DOHH2 (cell line): ENCODE data around the gene RPL41.

Experiments used
- H3F3A ChIP-seq: fragments of 200-600 bp; sonication (generic), shearing (Covaris generic); 2 replicates; pipeline ENCODE4 v1.6.0; 2016; ENCODE audit warnings: antibody characterized with exemption, mild to moderate bottlenecking; ENCODE audit not compliant: control insufficient read depth, insufficient read depth
- H3K27ac ChIP-seq: fragments of 200-600 bp; sonication (generic); 2 replicates; pipeline ENCODE4 v1.5.1; 2014; ENCODE audit warnings: low read depth, mild to moderate bottlenecking, low read length, moderate library complexity
- H3K27me3 ChIP-seq: fragments of 200-600 bp; sonication (generic); 2 replicates; pipeline ENCODE4 v1.6.1; 2014; ENCODE audit warnings: mild to moderate bottlenecking, low read length, mixed read lengths; ENCODE audit not compliant: control insufficient read depth
- H3K36me3 ChIP-seq: fragments of 200-600 bp; sonication (generic); 2 replicates; pipeline ENCODE4 v1.6.1; 2014; ENCODE audit warnings: mild to moderate bottlenecking, low read length, moderate library complexity, mixed read lengths; ENCODE audit not compliant: control insufficient read depth
- H3K4me1 ChIP-seq: fragments of 200-600 bp; sonication (generic); 2 replicates; pipeline ENCODE4 v1.6.1; 2014; ENCODE audit warnings: mild to moderate bottlenecking, low read length, mixed read lengths; ENCODE audit not compliant: control insufficient read depth
- H3K4me2 ChIP-seq: fragments of 200-600 bp; sonication (generic); 2 replicates; pipeline ENCODE4 v1.6.0; 2014; ENCODE audit warnings: mild to moderate bottlenecking, low read length, moderate library complexity
- H3K4me3 ChIP-seq: fragments of 200-600 bp; sonication (generic); 2 replicates; pipeline ENCODE4 v1.5.1; 2014; ENCODE audit warnings: mild to moderate bottlenecking, low read length, mixed read lengths
- H3K79me2 ChIP-seq: fragments of 200-600 bp; sonication (generic); 2 replicates; pipeline ENCODE4 v1.6.1; 2014; ENCODE audit warnings: mild to moderate bottlenecking, low read length, mixed read lengths; ENCODE audit not compliant: control insufficient read depth
- H3K9me2 ChIP-seq: fragments of 200-600 bp; sonication (generic); replicated peaks from 2 replicates; pipeline ENCODE4 v1.6.1; 2014; ENCODE audit warnings: mild to moderate bottlenecking, low read length, mixed read lengths; ENCODE audit not compliant: control insufficient read depth
- H3K9me3 ChIP-seq: fragments of 200-600 bp; sonication (generic); 2 replicates; pipeline ENCODE4 v1.6.1; 2014; ENCODE audit warnings: antibody characterized with exemption, low read length, mixed read lengths; ENCODE audit not compliant: control insufficient read depth, insufficient read depth
- H4K20me1 ChIP-seq: fragments of 200-600 bp; sonication (generic); 2 replicates; pipeline ENCODE4 v1.6.0; 2014; ENCODE audit warnings: low read depth, mild to moderate bottlenecking, antibody characterized with exemption, low read length, moderate library complexity; ENCODE audit not compliant: control insufficient read depth, insufficient read depth
- EZH2phosphoT487 ChIP-seq: fragments of 200-600 bp; sonication (generic); IDR thresholded peaks from 2 replicates; pipeline ENCODE4 v1.6.1; 2017; ENCODE audit warnings: borderline replicate concordance, mild to moderate bottlenecking, antibody characterized with exemption, low read length, moderate library complexity, mixed read lengths
- TF ChIP-seq, protein P1 (sequence below): fragments of 200-600 bp; sonication (generic); IDR thresholded peaks from one replicate; pipeline ENCODE4 v1.5.1; 2014; ENCODE audit warnings: antibody characterized with exemption, mild to moderate bottlenecking, low read depth, low read length; ENCODE audit not compliant: poor library complexity, severe bottlenecking

The RPL41 gene

DNA sequence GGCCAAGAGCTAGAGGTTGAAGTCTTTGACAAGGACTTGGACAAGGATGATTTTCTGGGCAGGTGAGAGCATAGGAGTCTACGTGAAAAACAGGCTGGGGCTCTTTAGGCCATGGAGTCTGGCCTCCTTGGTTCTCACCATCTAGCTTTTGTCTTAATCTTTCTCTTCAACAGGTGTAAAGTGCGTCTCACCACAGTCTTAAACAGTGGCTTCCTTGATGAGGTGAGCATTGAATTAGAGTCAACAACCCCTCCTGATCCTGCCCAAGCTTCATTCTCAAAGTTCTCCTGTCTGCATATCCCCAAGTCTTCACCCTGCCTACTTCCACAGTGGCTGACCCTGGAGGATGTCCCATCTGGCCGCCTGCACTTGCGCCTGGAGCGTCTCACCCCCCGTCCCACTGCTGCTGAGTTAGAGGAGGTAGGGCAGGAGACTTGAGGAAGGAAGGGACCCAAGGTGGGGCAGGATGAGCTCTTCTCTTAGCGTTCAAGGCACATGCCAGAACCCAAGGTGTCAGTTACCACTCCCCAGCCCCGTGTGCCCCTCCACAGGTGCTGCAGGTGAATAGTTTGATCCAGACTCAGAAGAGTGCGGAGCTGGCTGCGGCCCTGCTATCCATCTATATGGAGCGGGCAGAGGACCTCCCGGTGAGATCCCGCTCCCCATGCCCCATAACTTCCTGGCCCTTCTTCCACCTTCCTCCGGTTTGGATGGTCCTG is 21.6 kb downstream of the RPL41 start:
- peaks cover 79% of the 10 kb centered on the region for H3K36me3 ChIP-seq

GRCh38 chr12:56141946-56142784 is 25.7 kb downstream of the RPL41 start:
- H3K79me2 ChIP-seq = no peaks in the 10 kb centered on the region
- no peak overlapping the region for H3K27ac ChIP-seq
- no peaks in the 10 kb centered on the region for H4K20me1 ChIP-seq
- peaks cover 15% of the 10 kb centered on the region for H3F3A ChIP-seq
- no peaks in the 10 kb centered on the region for H3K9me3 ChIP-seq
- H3K4me1 ChIP-seq = no peaks in the 10 kb centered on the region
- H3K4me2 ChIP-seq = no peak overlapping the region
- H3K9me2 ChIP-seq = no peaks in the 10 kb centered on the region
- peaks cover 64% of the 10 kb centered on the region for H3K36me3 ChIP-seq
- H3K4me3 ChIP-seq = no peak overlapping the region
- no peaks in the 10 kb centered on the region for H3K27me3 ChIP-seq
- no peak for TF ChIP-seq EZH2phosphoT487
- TF ChIP-seq, protein P1, sequence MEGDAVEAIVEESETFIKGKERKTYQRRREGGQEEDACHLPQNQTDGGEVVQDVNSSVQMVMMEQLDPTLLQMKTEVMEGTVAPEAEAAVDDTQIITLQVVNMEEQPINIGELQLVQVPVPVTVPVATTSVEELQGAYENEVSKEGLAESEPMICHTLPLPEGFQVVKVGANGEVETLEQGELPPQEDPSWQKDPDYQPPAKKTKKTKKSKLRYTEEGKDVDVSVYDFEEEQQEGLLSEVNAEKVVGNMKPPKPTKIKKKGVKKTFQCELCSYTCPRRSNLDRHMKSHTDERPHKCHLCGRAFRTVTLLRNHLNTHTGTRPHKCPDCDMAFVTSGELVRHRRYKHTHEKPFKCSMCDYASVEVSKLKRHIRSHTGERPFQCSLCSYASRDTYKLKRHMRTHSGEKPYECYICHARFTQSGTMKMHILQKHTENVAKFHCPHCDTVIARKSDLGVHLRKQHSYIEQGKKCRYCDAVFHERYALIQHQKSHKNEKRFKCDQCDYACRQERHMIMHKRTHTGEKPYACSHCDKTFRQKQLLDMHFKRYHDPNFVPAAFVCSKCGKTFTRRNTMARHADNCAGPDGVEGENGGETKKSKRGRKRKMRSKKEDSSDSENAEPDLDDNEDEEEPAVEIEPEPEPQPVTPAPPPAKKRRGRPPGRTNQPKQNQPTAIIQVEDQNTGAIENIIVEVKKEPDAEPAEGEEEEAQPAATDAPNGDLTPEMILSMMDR = no peak

More for the DNA sequence above, 21.6 kb downstream of the RPL41 start:
- H3K27me3 ChIP-seq = no peaks in the 10 kb centered on the region
- H3K9me3 ChIP-seq = no peaks in the 10 kb centered on the region
- H3K79me2 ChIP-seq = no peaks in the 10 kb centered on the region
- H3K4me1 ChIP-seq = no peaks in the 10 kb centered on the region
- H3K4me2 ChIP-seq = no peak overlapping the region
- no peaks in the 10 kb centered on the region for H4K20me1 ChIP-seq
- H3K9me2 ChIP-seq = no peaks in the 10 kb centered on the region
- H3K27ac ChIP-seq = no peak overlapping the region
- H3K4me3 ChIP-seq = no peak overlapping the region
- TF ChIP-seq, protein P1 = no peak
- no peaks in the 10 kb centered on the region for H3F3A ChIP-seq

DNA sequence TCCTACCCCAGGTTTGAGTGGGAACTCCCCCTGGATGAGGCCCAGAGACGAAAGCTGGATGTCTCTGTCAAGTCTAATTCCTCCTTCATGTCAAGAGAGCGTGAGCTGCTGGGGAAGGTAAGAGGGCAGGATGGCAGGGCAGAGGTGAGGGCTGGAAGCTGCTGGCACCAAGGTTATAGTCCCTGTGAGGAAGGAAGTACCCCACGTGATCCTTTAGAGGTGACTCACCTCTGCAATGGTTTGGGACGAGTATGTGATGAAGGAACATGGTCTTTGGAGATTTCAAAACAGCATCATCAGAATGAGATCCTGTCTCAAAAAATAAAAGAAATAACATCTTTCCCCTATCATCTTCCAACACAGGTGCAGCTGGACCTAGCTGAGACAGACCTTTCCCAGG is 26.8 kb downstream of the RPL41 start:
- H4K20me1 ChIP-seq = no peaks in the 10 kb centered on the region
- H3K4me2 ChIP-seq = no peak overlapping the region
- H3K4me3 ChIP-seq = no peak overlapping the region
- no peaks in the 10 kb centered on the region for H3K4me1 ChIP-seq
- TF ChIP-seq EZH2phosphoT487 = no peak
- TF ChIP-seq, protein P1 = no peak
- H3K9me2 ChIP-seq = no peaks in the 10 kb centered on the region
- H3K27ac ChIP-seq = no peak overlapping the region
- peaks cover 15% of the 10 kb centered on the region for H3F3A ChIP-seq
- no peaks in the 10 kb centered on the region for H3K9me3 ChIP-seq
- peaks cover 53% of the 10 kb centered on the region for H3K36me3 ChIP-seq
- no peaks in the 10 kb centered on the region for H3K27me3 ChIP-seq
- no peaks in the 10 kb centered on the region for H3K79me2 ChIP-seq
